IPS DF 6.9 (cell line): Measurements from ENCODE around the gene ITGB6.
"Not testable (repeated sequence)": the region's sequence is repeated elsewhere in the genome, so short reads cannot be mapped to it uniquely, and the experiment has no call there.

Experiments used
- DNase-seq: peaks from one replicate; pipeline ENCODE4 v3.0.0-alpha.2; 2013; ENCODE audit warnings: low read depth, low spot score
- H3K27ac ChIP-seq: one replicate; pipeline ENCODE4 v1.5.1; 2013; ENCODE audit warnings: low read length, control low read depth
- H3K27me3 ChIP-seq: 2 replicates; pipeline ENCODE4 v1.6.1; 2013; ENCODE audit warnings: mild to moderate bottlenecking, low read length; ENCODE audit not compliant: control insufficient read depth, insufficient read depth
- H3K36me3 ChIP-seq: 2 replicates; pipeline ENCODE4 v1.6.1; 2013; ENCODE audit warnings: low read length; ENCODE audit not compliant: control insufficient read depth, insufficient read depth
- H3K4me1 ChIP-seq: 2 replicates; pipeline ENCODE4 v1.6.1; 2013; ENCODE audit warnings: low read length; ENCODE audit not compliant: control insufficient read depth, insufficient read depth
- H3K4me3 ChIP-seq: 2 replicates; pipeline ENCODE4 v1.5.1; 2013; ENCODE audit warnings: mild to moderate bottlenecking, low read length
- H3K9me3 ChIP-seq: 2 replicates; pipeline ENCODE4 v1.6.1; 2013; ENCODE audit warnings: low read length, inconsistent platforms; ENCODE audit not compliant: control insufficient read depth, insufficient read depth
- WGBS: extraction: QIAGEN DNeasy Blood & Tissue Kit; methylation state at CpG from one replicate; pipeline ENCODE4 v1.1.7; 2013; ENCODE audit warnings: mixed read lengths, missing lambda C conversion rate; ENCODE audit not compliant: insufficient read length, insufficient coverage; 5-methylcytosine and 5-hydroxymethylcytosine counted together

Gene ITGB6

GRCh38 chr2:160139991-160140390 lies 60.1 kb downstream of the ITGB6 start:
- 0 out of 2 replicates have a peak, but pooled peaks cover 2% of the 10 kb centered on the region for H3K36me3 ChIP-seq
- H3K4me3 ChIP-seq: no peak overlapping the region
- WGBS: no CpG with 5 or more reads among the region's 1 CpG
- DNase-seq: no peak
- H3K9me3 ChIP-seq: no peaks in the 10 kb centered on the region
- no peaks in the 10 kb centered on the region for H3K27me3 ChIP-seq
- no peaks in the 10 kb centered on the region for H3K4me1 ChIP-seq
- no peak overlapping the region for H3K27ac ChIP-seq

DNA sequence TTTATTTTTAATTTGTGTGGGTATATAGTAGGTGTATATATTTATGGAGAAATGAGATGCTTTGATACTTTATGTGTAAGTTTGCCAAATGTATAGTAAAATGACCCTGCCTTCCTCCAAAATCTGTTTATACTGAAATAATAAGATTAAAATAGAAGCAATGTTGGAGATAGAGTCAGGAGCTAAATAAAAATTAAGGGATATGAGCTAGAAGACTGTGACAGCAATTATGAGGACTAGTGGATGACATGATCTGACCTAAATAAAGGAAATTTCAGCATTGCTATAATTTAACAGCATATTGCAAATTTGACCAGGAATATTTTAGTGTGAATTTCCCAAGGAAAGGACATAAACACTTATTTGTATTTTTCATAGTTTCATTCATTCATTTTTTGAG lies 60.7 kb downstream of the ITGB6 start:
- Histone ChIP-seq H3K27ac (no peak overlapping the region), H3K36me3 (0 out of 2 replicates have a peak, but pooled peaks cover 2% of the 10 kb centered on the region), H3K27me3 (no peaks in the 10 kb centered on the region), H3K4me3 (no peak overlapping the region), H3K9me3 (no peaks in the 10 kb centered on the region), H3K4me1 (no peaks in the 10 kb centered on the region)
- DNase-seq: no peak

- H3K36me3 ChIP-seq: 0 out of 2 replicates have a peak, but pooled peaks cover 2% of the 10 kb centered on the region
- DNase-seq: no peak
- no peak overlapping the region for H3K4me3 ChIP-seq
- no peak overlapping the region for H3K27ac ChIP-seq
- no peaks in the 10 kb centered on the region for H3K9me3 ChIP-seq
- 100% methylated on average over 1 of the region's 1 CpG for WGBS
- H3K4me1 ChIP-seq: no peaks in the 10 kb centered on the region
- no peaks in the 10 kb centered on the region for H3K27me3 ChIP-seq
Observed at GRCh38 chr2:160138406-160138805, 61.7 kb downstream of the ITGB6 start.

- DNase-seq: no peak
- no peaks in the 10 kb centered on the region for H3K4me1 ChIP-seq
- H3K9me3 ChIP-seq: no peaks in the 10 kb centered on the region
- H3K36me3 ChIP-seq: 0 out of 2 replicates have a peak, but pooled peaks cover 2% of the 10 kb centered on the region
- H3K4me3 ChIP-seq: no peak overlapping the region
- no CpG with 5 or more reads among the region's 8 CpGs for WGBS
- H3K27me3 ChIP-seq: no peaks in the 10 kb centered on the region
- H3K27ac ChIP-seq: no peak overlapping the region
Observed at GRCh38 chr2:160137464-160137863, 62.6 kb downstream of the ITGB6 start.

DNA sequence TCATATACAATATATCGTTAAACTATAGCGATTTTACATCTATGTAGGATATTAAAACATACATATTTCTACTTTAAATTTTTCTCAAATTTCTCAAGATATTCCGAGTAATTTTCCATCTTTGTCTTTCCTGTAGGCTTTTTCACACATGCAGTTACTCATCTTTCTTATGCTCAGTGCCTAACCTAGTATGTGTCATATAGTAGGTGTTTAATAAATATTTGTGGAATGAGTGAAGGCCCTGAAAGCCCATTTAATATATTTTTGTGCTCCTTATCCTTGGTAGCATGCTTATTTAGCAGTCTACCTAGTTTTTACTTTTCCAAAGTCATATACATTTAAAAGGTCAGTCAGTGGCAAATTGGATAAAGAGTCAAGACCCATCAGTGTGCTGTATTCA lies 67.3 kb downstream of the ITGB6 start:
- H3K9me3 ChIP-seq: no peaks in the 10 kb centered on the region
- DNase-seq: no peak
- no CpG with 5 or more reads among the region's 3 CpGs for WGBS
- no peaks in the 10 kb centered on the region for H3K27me3 ChIP-seq
- H3K36me3 ChIP-seq: 0 out of 2 replicates have a peak, but pooled peaks cover 2% of the 10 kb centered on the region
- no peaks in the 10 kb centered on the region for H3K4me1 ChIP-seq
- H3K4me3 ChIP-seq: no peak overlapping the region
- H3K27ac ChIP-seq: no peak overlapping the region

GRCh38 chr2:160126756-160127155 lies 73.3 kb downstream of the ITGB6 start:
- Histone ChIP-seq H3K4me1 (no peaks in the 10 kb centered on the region; the same call in 1 of the 2 replicates), H3K9me3 (no peaks in the 10 kb centered on the region), H3K27me3 (no peaks in the 10 kb centered on the region), H3K27ac (no peak overlapping the region), H3K36me3 (no peaks in the 10 kb centered on the region), H3K4me3 (no peak overlapping the region)
- no peak for DNase-seq
- WGBS: no CpG with 5 or more reads among the region's 2 CpGs

- H3K27ac ChIP-seq: no peak overlapping the region
Observed at GRCh38 chr2:160126315-160126714, 73.8 kb downstream of the ITGB6 start.

DNA sequence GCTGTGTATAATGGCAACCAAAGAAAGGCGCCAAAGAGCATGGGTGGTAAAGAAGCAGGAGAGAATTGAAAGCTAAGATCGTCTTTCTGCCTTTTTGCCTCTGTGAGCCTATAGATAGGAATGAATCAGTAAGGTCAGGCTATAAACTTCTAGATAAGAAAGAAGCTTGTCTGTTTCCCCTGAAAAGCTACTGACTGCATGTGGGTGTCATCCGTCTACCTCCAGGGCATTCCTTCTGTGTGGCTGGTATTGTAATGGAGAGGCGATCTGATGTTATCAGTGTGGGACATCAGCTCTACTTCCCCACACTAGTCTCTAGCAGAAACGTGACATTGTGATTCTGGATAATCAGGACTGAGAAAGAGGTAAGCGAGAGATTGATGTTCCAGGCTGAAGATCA lies 74.2 kb downstream of the ITGB6 start:
- Histone ChIP-seq H3K27me3 (no peaks in the 10 kb centered on the region), H3K4me3 (no peak overlapping the region), H3K9me3 (no peaks in the 10 kb centered on the region), H3K36me3 (no peaks in the 10 kb centered on the region), H3K4me1 (no peaks in the 10 kb centered on the region; the same call in 1 of the 2 replicates), H3K27ac (no peak overlapping the region)
- DNase-seq: no peak
- WGBS: no CpG with 5 or more reads among the region's 6 CpGs

More at GRCh38 chr2:160126315-160126714, 73.8 kb downstream of the ITGB6 start:
- WGBS: no CpG with 5 or more reads among the region's 12 CpGs
- no peaks in the 10 kb centered on the region for H3K9me3 ChIP-seq
- H3K27me3 ChIP-seq: no peaks in the 10 kb centered on the region
- DNase-seq: no peak
- no peaks in the 10 kb centered on the region for H3K36me3 ChIP-seq
- no peaks in the 10 kb centered on the region; the same call in 1 of the 2 replicates for H3K4me1 ChIP-seq
- H3K4me3 ChIP-seq: no peak overlapping the region

- H3K27me3 ChIP-seq: no peaks in the 10 kb centered on the region
- no peaks in the 10 kb centered on the region; the same call in 1 of the 2 replicates for H3K4me1 ChIP-seq
- no peak overlapping the region for H3K4me3 ChIP-seq
- H3K36me3 ChIP-seq: no peaks in the 10 kb centered on the region
- H3K9me3 ChIP-seq: no peaks in the 10 kb centered on the region
- no peak for DNase-seq
- WGBS: no CpG with 5 or more reads among the region's 2 CpGs
- no peak overlapping the region for H3K27ac ChIP-seq
Observed at GRCh38 chr2:160125366-160125765, 74.7 kb downstream of the ITGB6 start.

DNA sequence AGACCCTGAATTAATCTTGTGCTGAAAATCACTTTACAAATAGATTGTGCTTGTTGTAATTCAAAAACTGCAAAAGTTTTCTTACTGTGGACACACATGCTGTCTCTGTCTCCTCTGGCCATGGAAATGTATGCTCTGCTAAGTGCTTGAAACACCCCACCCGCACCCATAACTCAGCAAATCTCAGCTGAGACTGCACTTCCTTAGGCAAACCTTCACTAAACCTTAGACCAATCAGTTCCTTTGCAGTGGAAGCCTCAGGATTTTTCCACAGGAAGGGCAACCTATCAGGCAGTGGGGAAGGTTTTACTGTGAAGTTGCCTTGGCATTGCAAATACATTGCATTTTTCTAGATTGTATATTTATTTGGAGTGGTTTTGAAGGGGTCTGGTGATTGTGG lies 75.5 kb downstream of the ITGB6 start:
- no peaks in the 10 kb centered on the region for H3K27me3 ChIP-seq
- no peak for DNase-seq
- no peaks in the 10 kb centered on the region; the same call in 1 of the 2 replicates for H3K4me1 ChIP-seq
- no peaks in the 10 kb centered on the region for H3K36me3 ChIP-seq
- H3K9me3 ChIP-seq: no peaks in the 10 kb centered on the region
- no peak overlapping the region for H3K4me3 ChIP-seq
- no CpG with 5 or more reads among the region's 1 CpG for WGBS
- no peak overlapping the region for H3K27ac ChIP-seq

GRCh38 chr2:160114721-160115120 lies 85.4 kb downstream of the ITGB6 start:
- H3K36me3 ChIP-seq, H3K27ac ChIP-seq, H3K4me3 ChIP-seq, H3K9me3 ChIP-seq, H3K27me3 ChIP-seq, DNase-seq, H3K4me1 ChIP-seq: not testable (repeated sequence)
- WGBS: no CpG with 5 or more reads among the region's 8 CpGs
